Parathyroid adenoma (tissue), 2 donors: ENCODE results near the gene XXYLT1.

Source experiments
- H2AFZ ChIP-seq: fragments of 300-600 bp; sonication (generic); one replicate; pipeline ENCODE4 v1.7.0; 2017; ENCODE audit warnings: antibody characterized with exemption, mild to moderate bottlenecking
- H3K27ac ChIP-seq: fragments of 300-600 bp; sonication (generic); one replicate; pipeline ENCODE4 v1.7.0; 2017
- H3K27me3 ChIP-seq: fragments of 300-600 bp; sonication (generic); one replicate; pipeline ENCODE4 v1.7.0; 2017; ENCODE audit warnings: low read length; ENCODE audit not compliant: control insufficient read depth, insufficient read depth
- H3K36me3 ChIP-seq: fragments of 300-600 bp; sonication (generic); one replicate; pipeline ENCODE4 v1.7.0; 2017; ENCODE audit warnings: low read length; ENCODE audit not compliant: control insufficient read depth, insufficient read depth
- H3K4me1 ChIP-seq: fragments of 300-600 bp; sonication (generic); one replicate; pipeline ENCODE4 v1.7.0; 2017; ENCODE audit warnings: control low read depth
- H3K4me2 ChIP-seq: fragments of 300-600 bp; sonication (generic); one replicate; pipeline ENCODE4 v1.7.0; 2017; ENCODE audit warnings: low read length
- H3K4me3 ChIP-seq: fragments of 300-600 bp; sonication (generic); one replicate; pipeline ENCODE4 v1.7.0; 2017; ENCODE audit warnings: low read depth, low read length
- H3K79me2 ChIP-seq: fragments of 300-600 bp; sonication (generic); one replicate; pipeline ENCODE4 v1.7.0; 2017; ENCODE audit warnings: control low read depth
- H3K9ac ChIP-seq: fragments of 300-600 bp; sonication (generic); one replicate; pipeline ENCODE4 v1.7.0; 2017; ENCODE audit warnings: mild to moderate bottlenecking
- H3K9me3 ChIP-seq: fragments of 300-600 bp; sonication (generic); one replicate; pipeline ENCODE4 v1.7.0; 2017; ENCODE audit warnings: low read length; ENCODE audit not compliant: control insufficient read depth
- TF ChIP-seq, protein P1 (sequence below): fragments of 300-600 bp; sonication (generic); IDR thresholded peaks from one replicate; pipeline ENCODE4 v1.7.0; 2017; ENCODE audit warnings: antibody characterized with exemption, mild to moderate bottlenecking
- donor health status: primary hyperparathyroidism.

The XXYLT1 gene

DNA sequence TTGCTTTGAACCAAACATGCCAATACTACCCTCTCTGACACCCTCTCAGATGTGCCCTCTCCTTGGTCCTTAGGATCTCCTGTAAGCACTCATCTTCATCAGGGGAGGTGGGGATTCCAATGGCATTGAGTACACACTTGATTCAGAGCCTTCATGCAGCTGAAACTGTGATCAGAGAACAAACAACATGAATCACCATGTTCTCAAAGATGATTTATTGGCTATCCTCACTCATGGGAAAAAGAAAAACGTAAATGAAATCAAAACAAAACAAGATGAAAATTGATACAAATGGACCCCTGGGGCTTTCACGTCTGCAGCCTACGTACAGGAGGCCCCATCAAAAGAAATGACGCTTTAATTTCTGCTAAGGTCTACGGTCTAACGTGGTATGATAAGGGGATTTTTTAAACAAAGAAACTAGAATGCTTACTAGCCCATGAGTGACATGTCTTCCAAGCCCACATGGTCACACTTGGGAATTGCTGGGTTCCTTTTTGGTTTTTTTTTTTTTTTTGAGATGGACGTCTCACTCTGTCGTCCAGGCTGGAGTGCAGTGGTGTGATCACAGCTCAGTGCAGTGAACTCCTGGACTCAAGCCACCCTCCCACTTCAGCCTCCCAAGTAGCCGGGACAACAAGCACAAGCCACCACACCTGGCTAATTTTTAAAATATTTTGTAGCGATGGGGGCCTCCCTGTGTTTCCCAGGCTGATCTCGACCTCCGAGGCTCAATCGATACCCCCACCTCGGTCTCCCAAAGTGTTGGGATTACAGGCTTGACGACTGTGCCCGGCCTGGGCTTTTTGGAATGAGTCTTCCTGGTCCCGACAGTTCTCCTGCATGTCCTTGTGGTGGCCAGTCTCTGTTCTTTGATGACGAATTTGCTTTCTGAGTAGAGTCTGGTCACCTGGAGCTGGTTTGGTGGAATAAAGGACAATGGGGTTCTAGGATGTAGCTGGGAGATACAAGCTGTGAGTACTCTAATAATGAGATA lies 202.6 kb downstream of the XXYLT1 start:
- no peak overlapping the region for H3K4me2 ChIP-seq
- no peaks in the 10 kb centered on the region for H3K36me3 ChIP-seq
- H2AFZ ChIP-seq = no peak overlapping the region
- H3K9ac ChIP-seq = no peak overlapping the region
- no peaks in the 10 kb centered on the region for H3K79me2 ChIP-seq
- no peak overlapping the region for H3K27ac ChIP-seq
- TF ChIP-seq, protein P1, sequence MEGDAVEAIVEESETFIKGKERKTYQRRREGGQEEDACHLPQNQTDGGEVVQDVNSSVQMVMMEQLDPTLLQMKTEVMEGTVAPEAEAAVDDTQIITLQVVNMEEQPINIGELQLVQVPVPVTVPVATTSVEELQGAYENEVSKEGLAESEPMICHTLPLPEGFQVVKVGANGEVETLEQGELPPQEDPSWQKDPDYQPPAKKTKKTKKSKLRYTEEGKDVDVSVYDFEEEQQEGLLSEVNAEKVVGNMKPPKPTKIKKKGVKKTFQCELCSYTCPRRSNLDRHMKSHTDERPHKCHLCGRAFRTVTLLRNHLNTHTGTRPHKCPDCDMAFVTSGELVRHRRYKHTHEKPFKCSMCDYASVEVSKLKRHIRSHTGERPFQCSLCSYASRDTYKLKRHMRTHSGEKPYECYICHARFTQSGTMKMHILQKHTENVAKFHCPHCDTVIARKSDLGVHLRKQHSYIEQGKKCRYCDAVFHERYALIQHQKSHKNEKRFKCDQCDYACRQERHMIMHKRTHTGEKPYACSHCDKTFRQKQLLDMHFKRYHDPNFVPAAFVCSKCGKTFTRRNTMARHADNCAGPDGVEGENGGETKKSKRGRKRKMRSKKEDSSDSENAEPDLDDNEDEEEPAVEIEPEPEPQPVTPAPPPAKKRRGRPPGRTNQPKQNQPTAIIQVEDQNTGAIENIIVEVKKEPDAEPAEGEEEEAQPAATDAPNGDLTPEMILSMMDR = no peak
- no peak overlapping the region for H3K4me3 ChIP-seq
- H3K9me3 ChIP-seq = no peaks in the 10 kb centered on the region
- H3K4me1 ChIP-seq = no peaks in the 10 kb centered on the region
- H3K27me3 ChIP-seq = no peaks in the 10 kb centered on the region

DNA sequence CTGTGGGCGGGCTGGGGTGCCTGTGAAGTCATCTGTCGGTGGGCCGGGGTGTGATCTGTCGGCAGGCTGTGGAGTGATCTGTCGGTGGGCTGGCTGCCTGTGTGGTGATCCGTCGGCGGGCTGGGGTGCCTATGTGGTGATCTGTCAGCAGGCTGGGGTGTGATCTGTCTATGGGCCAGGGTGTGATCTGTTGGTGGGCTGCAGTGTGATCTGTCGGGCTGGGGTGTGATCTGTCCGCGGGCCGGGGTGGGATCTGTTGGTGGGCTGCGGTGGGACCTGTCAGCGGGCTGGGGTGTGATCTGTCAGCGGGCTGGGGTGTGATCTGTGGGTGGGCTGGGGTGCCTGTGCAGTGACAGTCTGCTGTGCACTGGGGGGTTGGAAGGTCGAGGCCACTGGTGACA lies 204.5 kb downstream of the XXYLT1 start:
- no peak overlapping the region for H3K27ac ChIP-seq
- H3K27me3 ChIP-seq = no peaks in the 10 kb centered on the region
- no peaks in the 10 kb centered on the region for H3K36me3 ChIP-seq
- H3K4me3 ChIP-seq = no peak overlapping the region
- H3K79me2 ChIP-seq = no peaks in the 10 kb centered on the region
- H3K4me1 ChIP-seq = no peaks in the 10 kb centered on the region
- H3K4me2 ChIP-seq = no peak overlapping the region
- no peaks in the 10 kb centered on the region for H3K9me3 ChIP-seq
- no peak overlapping the region for H3K9ac ChIP-seq
- TF ChIP-seq, protein P1 = no peak
- no peak overlapping the region for H2AFZ ChIP-seq

DNA sequence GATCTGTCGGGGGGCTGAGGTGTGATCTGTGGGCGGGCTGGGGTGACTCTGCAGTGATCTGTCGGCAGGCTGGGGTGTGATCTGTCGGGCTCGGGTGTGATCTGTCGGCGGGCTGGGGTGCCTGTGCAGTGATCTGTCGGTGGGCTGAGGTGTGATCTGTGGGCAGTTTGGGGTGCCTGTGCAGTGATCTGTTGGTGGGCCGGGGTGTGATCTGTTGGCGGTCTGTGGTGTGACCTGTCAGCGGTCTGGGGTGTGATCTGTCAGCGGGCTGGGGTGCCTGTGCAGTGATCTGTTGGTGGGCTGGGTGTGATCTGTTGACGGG lies 205.1 kb downstream of the XXYLT1 start:
- Histone ChIP-seq H3K27ac (no peak overlapping the region), H3K4me2 (no peak overlapping the region), H2AFZ (no peak overlapping the region), H3K27me3 (no peaks in the 10 kb centered on the region), H3K9ac (no peak overlapping the region), H3K4me1 (no peaks in the 10 kb centered on the region), H3K9me3 (no peaks in the 10 kb centered on the region), H3K4me3 (no peak overlapping the region), H3K36me3 (no peaks in the 10 kb centered on the region), H3K79me2 (no peaks in the 10 kb centered on the region)
- TF ChIP-seq, protein P1 = no peak

DNA sequence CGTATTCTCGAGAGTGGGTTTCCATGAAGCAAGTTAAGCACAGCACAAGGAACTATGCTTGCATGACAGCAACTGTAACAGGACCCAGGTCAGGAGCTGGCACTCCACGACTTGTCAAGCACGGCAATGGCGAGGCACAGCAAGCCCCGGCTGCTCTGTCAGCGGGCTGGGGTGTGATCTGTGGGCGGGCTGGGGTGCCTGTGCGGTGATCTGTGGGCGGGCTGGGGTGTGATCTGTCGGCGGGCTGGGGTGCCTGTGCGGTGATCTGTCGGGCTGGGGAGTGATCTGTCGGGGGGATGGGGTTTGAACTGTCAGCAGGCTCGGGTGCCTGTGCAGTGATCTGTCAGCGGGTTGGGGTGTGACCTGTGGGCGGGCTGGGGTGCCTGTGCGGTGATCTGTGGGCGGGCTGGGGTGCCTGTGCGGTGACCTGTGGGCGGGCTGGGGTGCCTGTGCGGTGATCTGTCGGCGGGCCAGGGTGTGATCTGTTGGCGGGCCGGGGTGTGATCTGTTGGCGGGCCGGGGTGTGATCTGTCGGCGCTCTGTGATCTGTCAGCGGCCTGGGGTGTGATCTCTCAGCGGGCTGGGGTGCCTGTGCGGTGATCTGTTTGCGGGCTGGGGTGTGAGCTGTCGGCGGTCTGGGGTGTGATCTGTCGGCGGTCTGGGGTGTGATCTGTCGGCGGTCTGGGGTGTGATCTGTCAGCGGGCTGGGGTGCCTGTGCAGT lies 205.7 kb downstream of the XXYLT1 start:
- H3K4me2 ChIP-seq = no peak overlapping the region
- no peak overlapping the region for H3K27ac ChIP-seq
- TF ChIP-seq, protein P1 = no peak
- H2AFZ ChIP-seq = peak overlapping the region; percentile 29
- H3K27me3 ChIP-seq = no peaks in the 10 kb centered on the region
- H3K9ac ChIP-seq = no peak overlapping the region
- H3K79me2 ChIP-seq = no peaks in the 10 kb centered on the region
- H3K4me1 ChIP-seq = no peaks in the 10 kb centered on the region
- no peaks in the 10 kb centered on the region for H3K9me3 ChIP-seq
- no peaks in the 10 kb centered on the region for H3K36me3 ChIP-seq
- no peak overlapping the region for H3K4me3 ChIP-seq
